ENCODE measurements around the gene FN3K.

DNA sequence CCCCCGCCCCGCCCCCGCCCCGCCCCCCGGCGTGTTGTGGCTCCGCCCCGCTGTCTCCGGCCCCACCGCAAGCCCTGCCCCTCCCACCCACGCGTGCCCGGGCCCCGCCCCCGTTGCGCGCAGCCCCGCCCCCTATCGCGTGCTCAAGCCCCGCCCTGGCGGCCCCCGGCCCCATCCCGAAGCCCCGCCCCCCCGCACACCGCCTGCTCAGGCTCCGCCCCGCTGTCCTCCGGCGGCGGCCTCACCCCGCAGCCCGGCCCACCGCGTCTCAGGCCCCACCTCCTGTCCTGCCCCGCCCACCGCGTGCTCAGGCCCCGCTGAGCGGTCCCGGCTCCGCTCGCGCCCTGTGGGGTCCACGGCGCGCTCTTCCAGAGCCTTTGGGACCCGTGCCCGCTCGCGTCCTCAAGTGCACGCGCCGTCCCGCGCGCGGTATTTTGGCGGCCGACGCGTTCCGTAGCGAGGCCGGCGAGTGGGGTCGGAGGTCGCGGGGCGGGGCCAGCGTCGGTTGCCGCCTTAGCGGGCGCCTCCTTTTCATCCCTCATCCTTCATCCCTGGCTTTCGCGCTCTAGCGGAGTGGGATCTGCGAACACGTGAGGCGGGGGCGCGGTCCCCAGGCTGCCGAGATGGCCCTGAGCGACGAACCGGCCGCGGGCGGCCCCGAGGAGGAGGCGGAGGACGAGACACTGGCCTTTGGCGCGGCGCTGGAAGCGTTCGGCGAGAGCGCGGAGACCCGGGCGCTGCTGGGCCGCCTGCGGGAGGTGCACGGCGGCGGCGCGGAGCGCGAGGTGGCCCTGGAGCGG, 16.4 kb downstream of the FN3K start, which contains the start of gene TBCD:
- TF ChIP-seq ISL1 (CRISPR knock-in tag; IDR thresholded peaks at IDR 0.05) (no peak), BACH2 (CRISPR knock-in tag; IDR thresholded peaks at IDR 0.05; ENCODE audit: borderline replicate concordance) (no peak), RARB (CRISPR knock-in tag; IDR thresholded peaks at IDR 0.05) (no peak)

All from SK-N-SH treated with all-trans-retinoic acid at 6 μM for 48 hours (cell line).